ENCODE data around the gene RSPH6A. TPM values are rescaled to one million over a fixed set of nuclear protein-coding genes. Genes with fewer than 3 reads are reported as not detected.

Gene RSPH6A
- total RNA-seq, 1 experiment from 2014 or later = 0.55 TPM

DNA sequence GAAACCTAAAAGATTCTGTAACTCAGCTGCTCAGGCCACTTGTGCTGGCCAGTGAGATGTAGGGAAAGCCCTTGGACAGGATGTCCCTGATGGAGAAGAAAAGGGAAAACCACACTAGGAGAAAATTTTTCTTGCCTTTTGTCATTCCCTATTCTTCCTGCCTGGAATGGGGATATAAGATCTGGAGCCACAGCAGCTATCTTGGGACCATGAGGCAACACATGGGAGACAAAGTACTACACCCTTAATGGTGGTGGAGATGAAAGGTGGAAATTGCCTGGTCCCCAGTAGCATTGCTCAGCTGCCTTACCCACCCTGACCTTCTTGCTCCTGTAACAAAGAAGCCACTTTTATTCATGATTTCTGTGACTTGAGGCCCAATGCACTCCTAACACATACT is 9.4 kb downstream of the RSPH6A start:
- Histone ChIP-seq H3K18ac (ENCODE audit: insufficient read length, low read depth, low read length) (no peak overlapping the region), H3T11ph (ENCODE audit: low read length) (no peak overlapping the region), H3K9ac (ENCODE audit: extremely low read depth, insufficient read length, low read length) (no peak overlapping the region), H3K56ac (ENCODE audit: insufficient read length, low read depth, low read length) (no peak overlapping the region), H3K23me2 (ENCODE audit: insufficient read length, low read depth, low read length, poor library complexity, severe bottlenecking) (no peaks in the 10 kb centered on the region), H2BK15ac (ENCODE audit: low read depth, low read length) (no peak overlapping the region), H4K8ac (replicated peaks; ENCODE audit: insufficient read length, low read depth, low read length) (no peak overlapping the region), H3K23ac (ENCODE audit: insufficient read length, low read depth, low read length) (no peak overlapping the region), H2BK12ac (ENCODE audit: insufficient read length, low read depth, low read length) (no peak overlapping the region), H3K27me3 (ENCODE audit: insufficient read depth, low read length) (no peaks in the 10 kb centered on the region), H3K27ac (ENCODE audit: insufficient read length, low read depth, low read length) (no peak overlapping the region), H2AFZ (ENCODE audit: low read length) (no peak overlapping the region), H3K79me1 (ENCODE audit: insufficient read depth, low read depth, low read length, poor library complexity, severe bottlenecking) (no peaks in the 10 kb centered on the region), H4K5ac (ENCODE audit: insufficient read length, low read depth, low read length) (no peak overlapping the region), H2AK5ac (ENCODE audit: insufficient read length, low read length) (no peak overlapping the region), H3K79me2 (ENCODE audit: insufficient read depth, low read length) (no peaks in the 10 kb centered on the region), H4K91ac (ENCODE audit: insufficient read length, low read depth, low read length) (no peak overlapping the region), H3K4ac (ENCODE audit: low read depth, low read length) (no peak overlapping the region), H3K4me1 (ENCODE audit: insufficient read depth, low read length) (no peaks in the 10 kb centered on the region), H2BK120ac (ENCODE audit: low read depth, low read length, poor library complexity, severe bottlenecking) (no peak overlapping the region), H2BK5ac (ENCODE audit: insufficient read length, low read length) (no peak overlapping the region), H3K4me2 (ENCODE audit: insufficient read depth, insufficient read length, low read length) (no peak overlapping the region), H4K20me1 (ENCODE audit: control insufficient read depth, insufficient read depth, insufficient read length) (no peaks in the 10 kb centered on the region), H3K9me3 (ENCODE audit: control insufficient read depth, low read depth, low read length) (no peaks in the 10 kb centered on the region), H3K14ac (ENCODE audit: insufficient read depth, low read length) (no peak overlapping the region), H2BK20ac (ENCODE audit: low read depth, low read length, poor library complexity, severe bottlenecking) (no peak overlapping the region)
- TF ChIP-seq, protein P1, sequence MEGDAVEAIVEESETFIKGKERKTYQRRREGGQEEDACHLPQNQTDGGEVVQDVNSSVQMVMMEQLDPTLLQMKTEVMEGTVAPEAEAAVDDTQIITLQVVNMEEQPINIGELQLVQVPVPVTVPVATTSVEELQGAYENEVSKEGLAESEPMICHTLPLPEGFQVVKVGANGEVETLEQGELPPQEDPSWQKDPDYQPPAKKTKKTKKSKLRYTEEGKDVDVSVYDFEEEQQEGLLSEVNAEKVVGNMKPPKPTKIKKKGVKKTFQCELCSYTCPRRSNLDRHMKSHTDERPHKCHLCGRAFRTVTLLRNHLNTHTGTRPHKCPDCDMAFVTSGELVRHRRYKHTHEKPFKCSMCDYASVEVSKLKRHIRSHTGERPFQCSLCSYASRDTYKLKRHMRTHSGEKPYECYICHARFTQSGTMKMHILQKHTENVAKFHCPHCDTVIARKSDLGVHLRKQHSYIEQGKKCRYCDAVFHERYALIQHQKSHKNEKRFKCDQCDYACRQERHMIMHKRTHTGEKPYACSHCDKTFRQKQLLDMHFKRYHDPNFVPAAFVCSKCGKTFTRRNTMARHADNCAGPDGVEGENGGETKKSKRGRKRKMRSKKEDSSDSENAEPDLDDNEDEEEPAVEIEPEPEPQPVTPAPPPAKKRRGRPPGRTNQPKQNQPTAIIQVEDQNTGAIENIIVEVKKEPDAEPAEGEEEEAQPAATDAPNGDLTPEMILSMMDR (conservative IDR thresholded peaks at IDR 0.05) = no peak
- H3K27ac Mint-ChIP-seq = no peak overlapping the region
- H3K4me3 Mint-ChIP-seq = no peak overlapping the region
- peaks cover 7 to 17% of the 10 kb centered on the region in 2 experiments for H3K4me1 Mint-ChIP-seq
- no peaks in the 10 kb centered on the region; a peak in 1 of 5 replicates for H3K9me3 Mint-ChIP-seq
- peaks cover 42% of the 10 kb centered on the region for H3K27me3 Mint-ChIP-seq (ENCODE audit: low read depth)
- 0 out of 7 replicates have a peak, but pooled peaks cover 0 to 1% (median 0%) of the 10 kb centered on the region in 3 experiments for H3K36me3 Mint-ChIP-seq (ENCODE audit: insufficient read depth in 1 of 3, low read depth in 3 of 3)
- no peak for DNase-seq

Data from H9 (cell line).